Skeletal muscle cell (primary cell): ENCODE data around the gene JDP2.
A peak's percentile ranks its signal among the peaks of the same experiment; 100 is the strongest.

ENCODE experiments used
- DNase-seq: peaks from one replicate; pipeline ENCODE4 v3.0.0-alpha.2; 2010; ENCODE audit warnings: low read depth
- H3K4me3 ChIP-seq: 2 replicates; pipeline ENCODE4 v1.5.1; 2011; ENCODE audit warnings: low read depth, mild to moderate bottlenecking, control low read depth, low read length, moderate library complexity

JDP2 gene

GRCh38 chr14:75499084-75499875 lies 71.5 kb downstream of the JDP2 start:
- DNase-seq, result no peak
- H3K4me3 ChIP-seq, result no peak overlapping the region

GRCh38 chr14:75501080-75501479 lies 73.3 kb downstream of the JDP2 start:
- no peak for DNase-seq
- H3K4me3 ChIP-seq, result no peak overlapping the region

GRCh38 chr14:75504411-75504810 lies 76.6 kb downstream of the JDP2 start:
- no peak overlapping the region for H3K4me3 ChIP-seq
- DNase-seq, result no peak

- no peak overlapping the region for H3K4me3 ChIP-seq
These were observed 79.1 kb downstream of the JDP2 start for GRCh38 chr14:75506930-75507329.

GRCh38 chr14:75510547-75510946 lies 82.7 kb downstream of the JDP2 start:
- no peak for DNase-seq
- no peak overlapping the region for H3K4me3 ChIP-seq

More at GRCh38 chr14:75506930-75507329, 79.1 kb downstream of the JDP2 start:
- no peak for DNase-seq

GRCh38 chr14:75511201-75511600 lies 83.4 kb downstream of the JDP2 start:
- H3K4me3 ChIP-seq, result no peak overlapping the region
- no peak for DNase-seq

GRCh38 chr14:75513911-75514672 lies 86.3 kb downstream of the JDP2 start:
- no peak overlapping the region for H3K4me3 ChIP-seq

GRCh38 chr14:75514673-75515628 lies 87.1 kb downstream of the JDP2 start:
- peak overlapping the region; percentile 32 for H3K4me3 ChIP-seq
- peak; percentile 16 for DNase-seq

More at GRCh38 chr14:75513911-75514672, 86.3 kb downstream of the JDP2 start:
- DNase-seq, result no peak

GRCh38 chr14:75515629-75515996 lies 87.8 kb downstream of the JDP2 start:
- peak overlapping the region; percentile 32 for H3K4me3 ChIP-seq
- peak; percentile 76 for DNase-seq

GRCh38 chr14:75518625-75519024 lies 90.8 kb downstream of the JDP2 start:
- DNase-seq, result no peak
- H3K4me3 ChIP-seq, result no peak overlapping the region

- DNase-seq, result no peak
These were observed 91.6 kb downstream of the JDP2 start for GRCh38 chr14:75519394-75519793.

GRCh38 chr14:75519826-75520728 lies 92.3 kb downstream of the JDP2 start:
- DNase-seq, result peak; percentile 47
- no peak overlapping the region for H3K4me3 ChIP-seq

More at GRCh38 chr14:75519394-75519793, 91.6 kb downstream of the JDP2 start:
- no peak overlapping the region for H3K4me3 ChIP-seq

- no peak overlapping the region for H3K4me3 ChIP-seq
- no peak for DNase-seq
These were observed 93.0 kb downstream of the JDP2 start for GRCh38 chr14:75520852-75521251.

- no peak overlapping the region for H3K4me3 ChIP-seq
- DNase-seq, result no peak
These were observed 93.8 kb downstream of the JDP2 start for GRCh38 chr14:75521415-75522199.

- no peak within 1 kb of the TSS for H3K4me3 ChIP-seq
- DNase-seq, result no peak
These were observed 94.6 kb downstream of the JDP2 start, which contains the start of gene BATF for GRCh38 chr14:75522224-75522982. Gene BATF, plus strand, starts transcription at chr14:75522469. Its CDS starts 214 bp downstream, at chr14:75522683.

- DNase-seq, result no peak
These were observed 95.1 kb downstream of the JDP2 start for GRCh38 chr14:75522983-75523318.

More at GRCh38 chr14:75522983-75523318, 95.1 kb downstream of the JDP2 start:
- no peak overlapping the region for H3K4me3 ChIP-seq
